ENCODE results near the gene SECISBP2. TPM values are rescaled to one million over a fixed set of nuclear protein-coding genes. Genes with fewer than 3 reads are reported as not detected.

Gene SECISBP2
- total RNA-seq, 2 donors from 2014 or later = 43.1 to 76.2 TPM

GRCh38 chr9:89377411-89377810 is 59.1 kb downstream of the SECISBP2 start:
- H3K27ac ChIP-seq = no peak overlapping the region
- TF ChIP-seq CTCF (IDR thresholded peaks at IDR 0.05) = no peak
- TF ChIP-seq POLR2A (IDR thresholded peaks at IDR 0.05) = no peak
- TF ChIP-seq POLR2AphosphoS5 (IDR thresholded peaks at IDR 0.05) = no peak
- 87% methylated on average over 12 of the region's 12 CpGs for WGBS
- no peaks in the 10 kb centered on the region for H3K9me3 ChIP-seq
- no peak overlapping the region for H3K4me3 ChIP-seq
- no peaks in the 10 kb centered on the region for H3K27me3 ChIP-seq (replicated peaks; ENCODE audit: insufficient read depth)
- DNase-seq (ENCODE audit: low spot score) = no peak
- H3K4me1 ChIP-seq (replicated peaks) = no peaks in the 10 kb centered on the region
- intact Hi-C loops (cut with DNase I) = no loop called here
- peaks cover 0 to 6% of the 10 kb centered on the region in 2 donors for H3K36me3 ChIP-seq

DNA sequence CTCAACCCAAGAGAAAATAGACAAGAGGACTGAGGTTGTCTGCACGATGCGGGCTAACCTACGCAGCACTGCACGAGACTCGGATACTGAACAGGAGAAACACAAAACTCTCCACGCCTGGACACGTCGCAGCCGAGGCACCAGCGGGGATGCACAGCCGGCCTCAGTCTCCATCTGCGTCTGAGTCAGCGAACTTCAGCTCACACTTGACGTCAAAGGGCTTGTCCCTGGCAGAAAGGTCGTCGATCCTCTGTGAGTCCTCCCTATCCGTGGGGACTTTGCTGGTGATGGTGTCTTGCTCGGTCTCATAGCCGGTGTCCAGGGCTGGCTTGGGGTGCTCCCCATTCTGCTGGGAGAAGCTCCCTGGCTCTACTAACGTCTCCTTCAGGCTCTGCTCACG is 60.2 kb downstream of the SECISBP2 start:
- peaks cover 0 to 6% of the 10 kb centered on the region in 2 donors for H3K36me3 ChIP-seq
- no peaks in the 10 kb centered on the region for H3K4me1 ChIP-seq (replicated peaks)
- no peak overlapping the region for H3K4me3 ChIP-seq
- TF ChIP-seq CTCF (IDR thresholded peaks at IDR 0.05) = no peak
- no peak for TF ChIP-seq POLR2A (IDR thresholded peaks at IDR 0.05)
- TF ChIP-seq POLR2AphosphoS5 (IDR thresholded peaks at IDR 0.05) = no peak
- DNase-seq (ENCODE audit: low spot score) = no peak
- intact Hi-C loops (cut with DNase I) = no loop called here
- H3K27me3 ChIP-seq (replicated peaks; ENCODE audit: insufficient read depth) = no peaks in the 10 kb centered on the region
- no peak overlapping the region for H3K27ac ChIP-seq
- WGBS = 91% methylated on average over 21 of the region's 21 CpGs
- H3K9me3 ChIP-seq = no peaks in the 10 kb centered on the region

DNA sequence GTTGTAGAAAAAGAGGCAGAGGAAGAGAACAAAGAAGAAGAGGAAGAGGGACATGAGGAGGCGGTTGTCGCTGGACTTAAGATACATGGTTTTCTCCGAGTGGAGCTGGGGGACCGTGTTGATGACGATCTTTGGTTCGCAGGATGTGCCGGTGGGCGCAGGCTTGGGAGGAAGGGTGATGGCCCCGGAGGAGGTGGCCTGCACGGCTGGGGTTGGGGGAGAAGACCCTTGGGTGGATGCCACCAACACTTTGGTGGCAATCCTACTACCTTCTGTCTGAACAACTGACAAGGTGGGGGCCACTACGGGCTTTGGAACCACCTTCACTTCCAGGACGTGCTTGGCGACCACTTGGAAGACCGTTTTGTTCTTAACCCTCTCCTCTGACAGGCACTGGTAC is 60.7 kb downstream of the SECISBP2 start:
- H3K4me1 ChIP-seq (replicated peaks) = no peaks in the 10 kb centered on the region
- TF ChIP-seq POLR2AphosphoS5 (IDR thresholded peaks at IDR 0.05) = no peak
- WGBS = 98% methylated on average over 14 of the region's 14 CpGs
- intact Hi-C loops (cut with DNase I) = no loop called here
- H3K4me3 ChIP-seq = no peak overlapping the region
- no peak overlapping the region for H3K27ac ChIP-seq
- H3K9me3 ChIP-seq = no peaks in the 10 kb centered on the region
- H3K36me3 ChIP-seq = peaks cover 0 to 6% of the 10 kb centered on the region in 2 donors
- DNase-seq (ENCODE audit: low spot score) = no peak
- H3K27me3 ChIP-seq (replicated peaks; ENCODE audit: insufficient read depth) = no peaks in the 10 kb centered on the region

DNA sequence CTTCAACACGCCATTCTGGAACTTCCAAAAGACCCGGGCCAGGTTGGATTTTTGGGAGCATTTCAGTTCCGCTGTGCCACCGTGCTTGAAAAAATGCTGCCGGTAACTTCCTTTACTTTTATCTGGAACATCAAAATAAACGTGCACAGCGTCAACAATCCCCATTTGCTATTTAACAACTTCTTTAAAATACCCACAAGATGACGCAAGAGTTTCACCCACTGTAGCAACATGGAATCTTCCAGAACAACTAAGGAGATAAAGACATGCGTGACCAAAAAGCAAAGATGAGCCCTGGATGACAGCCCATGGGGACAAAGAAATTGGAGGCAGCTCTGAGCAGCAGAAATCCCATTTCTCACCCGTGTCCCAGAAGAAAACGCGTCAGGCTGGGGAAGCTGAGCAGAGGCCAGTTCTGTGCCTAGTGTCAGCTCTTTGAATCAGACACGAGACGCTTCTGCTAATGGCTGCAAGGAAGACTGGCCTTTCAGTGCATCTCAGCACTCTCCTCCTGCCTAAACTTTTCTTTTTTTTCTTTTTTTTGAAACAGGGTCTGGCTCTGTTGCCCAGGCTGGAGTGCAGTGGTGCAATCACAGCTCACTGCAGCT is 61.3 kb downstream of the SECISBP2 start:
- Histone ChIP-seq H3K27me3 (replicated peaks; ENCODE audit: insufficient read depth) (no peaks in the 10 kb centered on the region), H3K4me1 (replicated peaks) (no peaks in the 10 kb centered on the region), H3K27ac (no peak overlapping the region), H3K36me3 (peaks cover 0 to 6% of the 10 kb centered on the region in 2 donors), H3K9me3 (no peaks in the 10 kb centered on the region), H3K4me3 (no peak overlapping the region)
- 78% methylated on average over 14 of the region's 14 CpGs for WGBS
- peak; percentile 25 for TF ChIP-seq POLR2AphosphoS5 (IDR thresholded peaks at IDR 0.05)
- TF ChIP-seq POLR2A (IDR thresholded peaks at IDR 0.05) = no peak
- DNase-seq (ENCODE audit: low spot score) = no peak
- intact Hi-C loops (cut with DNase I) = no loop called here

DNA sequence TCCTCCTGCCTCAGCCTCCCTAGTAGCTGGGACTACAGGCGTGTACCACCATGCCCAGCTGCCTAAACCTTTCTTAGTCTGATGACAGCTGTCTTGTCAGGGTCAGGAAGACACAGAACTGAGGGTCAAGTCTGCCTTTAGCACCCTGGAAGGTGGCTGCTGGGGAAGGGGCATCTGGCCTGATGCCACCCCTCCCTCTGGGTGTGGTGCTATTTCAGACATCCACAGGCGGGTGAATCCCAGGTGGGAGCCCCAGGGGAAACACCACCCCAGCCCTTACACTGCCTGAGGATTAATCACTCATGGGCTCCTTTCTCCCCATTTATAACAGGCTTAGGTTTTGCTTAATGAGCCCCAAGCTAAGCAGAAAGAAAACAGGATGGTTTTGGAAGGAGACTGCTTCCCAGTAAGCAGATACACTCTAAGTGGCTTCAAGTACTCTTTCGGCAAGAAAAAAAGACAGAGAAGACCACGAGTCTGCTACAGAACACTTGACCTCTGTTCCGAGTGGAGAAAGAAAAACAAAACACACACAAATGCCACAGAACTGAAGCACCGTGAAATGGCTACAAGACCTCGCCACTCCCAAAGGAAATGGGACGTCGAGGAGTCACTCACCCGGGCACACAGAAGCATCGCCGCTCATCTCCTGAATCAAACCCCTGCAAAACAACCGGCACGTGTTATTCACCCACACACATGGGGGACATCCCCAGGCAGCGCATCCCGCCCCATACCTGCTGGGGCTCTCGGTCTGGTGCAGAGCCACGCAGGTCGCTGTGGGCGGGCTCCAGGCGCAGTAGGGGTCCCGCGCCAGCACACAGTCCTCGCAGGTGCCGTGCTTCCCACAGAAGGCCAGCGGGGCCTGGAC is 62.4 kb downstream of the SECISBP2 start:
- no peak for DNase-seq (ENCODE audit: low spot score)
- intact Hi-C loops (cut with DNase I) = no loop called here

More for the DNA sequence above, 62.4 kb downstream of the SECISBP2 start:
- H3K27me3 ChIP-seq (replicated peaks; ENCODE audit: insufficient read depth) = no peaks in the 10 kb centered on the region
- 95% methylated on average over 25 of the region's 26 CpGs for WGBS
- H3K4me3 ChIP-seq = no peak overlapping the region
- no peaks in the 10 kb centered on the region for H3K9me3 ChIP-seq
- TF ChIP-seq CTCF (IDR thresholded peaks at IDR 0.05) (no peak), POLR2AphosphoS5 (IDR thresholded peaks at IDR 0.05) (no peak), POLR2A (IDR thresholded peaks at IDR 0.05) (no peak)
- peaks cover 0 to 6% of the 10 kb centered on the region in 2 donors for H3K36me3 ChIP-seq
- no peaks in the 10 kb centered on the region for H3K4me1 ChIP-seq (replicated peaks)
- no peak overlapping the region for H3K27ac ChIP-seq
